Endometrial microvascular endothelial cells (primary cell): Measurements from ENCODE around the gene PSMD7. TPM values are rescaled to one million over a fixed set of nuclear protein-coding genes. Genes with fewer than 3 reads are reported as not detected.
"Not testable (repeated sequence)": the region's sequence is repeated elsewhere in the genome, so short reads cannot be mapped to it uniquely, and the experiment has no call there.

ENCODE experiments used
- in situ Hi-C: cut with HindIII; loops from 2 replicates; pipeline ENCODE4 v1.10.0; 2017; ENCODE audit warnings: low sequenced_read_pairs, low pct_unique_long_range_greater_than_20kb; ENCODE audit errors: inconsistent ontology term
- total RNA-seq: library from RNA; depleted of rRNA; stranded (reverse); fragments of >200 nt; gene quantifications from one replicate; pipeline ENCODE4 v1.2.3, GENCODE V29; 2015; ENCODE audit errors: inconsistent ontology term

The PSMD7 gene
- total RNA-seq, 1 donor from 2014 or later, result 90.0 TPM

DNA sequence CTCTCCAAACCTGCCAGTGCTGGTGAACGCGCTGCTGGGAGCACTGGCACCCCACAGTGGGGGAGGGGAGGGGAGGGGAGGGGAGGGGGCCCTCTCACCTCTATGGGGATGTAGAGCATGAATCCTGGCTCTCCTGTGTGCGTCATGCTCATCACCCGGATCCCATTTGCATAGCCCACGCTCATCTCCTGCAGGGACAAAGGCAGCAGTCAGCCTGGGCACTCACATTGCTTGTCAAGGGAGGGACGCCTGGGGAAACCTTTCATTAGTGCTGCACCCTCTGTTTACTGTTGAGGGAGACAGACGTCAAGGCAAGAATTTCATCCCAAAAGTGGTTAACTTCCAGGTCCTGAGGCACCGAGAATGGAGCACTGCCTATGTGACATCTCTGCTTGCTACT lies 35.9 kb downstream of the PSMD7 start:
- in situ Hi-C loops, result not testable (repeated sequence)

DNA sequence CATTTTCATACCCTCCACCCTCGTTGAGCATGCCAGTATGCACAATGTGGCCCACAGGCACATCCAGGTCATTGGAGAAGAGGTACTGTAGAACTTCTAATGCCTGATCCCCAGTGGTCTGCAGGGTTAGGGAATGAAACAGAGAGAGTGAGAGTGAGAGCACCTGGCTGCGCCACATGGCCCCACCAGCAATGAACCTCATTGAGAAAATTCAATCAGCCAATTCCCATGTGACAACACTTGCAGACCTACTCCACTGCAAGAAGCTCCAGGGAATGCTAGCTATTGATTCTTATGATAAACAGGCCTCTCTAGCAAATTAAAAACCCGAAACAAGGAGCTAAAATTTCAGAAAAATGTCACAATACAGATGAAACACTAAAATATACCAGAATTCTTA lies 40.9 kb downstream of the PSMD7 start:
- in situ Hi-C loops, result not testable (repeated sequence)

DNA sequence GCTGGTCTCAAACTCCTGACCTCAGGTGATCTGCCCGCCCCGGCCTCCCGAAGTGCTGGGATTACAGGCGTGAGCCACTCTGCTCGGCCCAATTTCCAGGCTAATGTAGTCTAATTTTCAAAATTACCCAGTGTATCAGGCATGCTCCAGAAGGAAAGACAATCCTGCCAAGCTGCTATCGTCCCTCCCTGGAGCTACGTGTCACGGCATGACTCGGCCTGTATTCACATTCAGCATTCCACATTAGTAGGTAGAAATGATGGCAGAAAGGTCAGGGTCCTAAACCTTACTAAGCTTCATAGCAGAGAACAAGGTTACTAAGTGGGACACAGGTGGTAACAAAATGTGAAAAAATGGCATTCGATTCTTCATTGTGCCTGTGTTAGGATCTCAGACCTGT lies 42.6 kb downstream of the PSMD7 start:
- in situ Hi-C loops, result not testable (repeated sequence)

DNA sequence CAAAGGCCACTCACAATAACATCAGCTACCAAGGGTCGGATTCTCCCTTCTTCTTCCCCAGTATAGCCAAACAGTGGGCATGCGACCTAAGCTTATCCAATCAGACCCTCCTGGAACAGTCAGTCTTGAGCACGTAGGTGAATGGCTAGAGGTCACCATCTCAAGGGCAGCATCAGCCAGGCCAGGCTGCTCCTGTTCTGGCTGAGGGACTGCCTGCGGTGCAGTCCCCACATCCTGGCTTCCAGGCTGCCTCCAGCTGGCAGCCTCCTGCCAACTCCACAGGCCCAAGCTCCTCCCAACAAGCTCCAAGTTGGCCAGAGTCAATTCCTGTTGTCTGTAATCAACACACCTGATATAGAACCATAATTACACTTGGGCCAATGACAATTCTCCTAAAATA lies 56.4 kb downstream of the PSMD7 start:
- in situ Hi-C loops, result not testable (repeated sequence)

Other genes starting within 250 kb of the PSMD7 start
- not detected for gene NPIPB15, start 79.5 kb downstream of the PSMD7 start, total RNA-seq
- gene CLEC18B, start 124.7 kb downstream of the PSMD7 start, total RNA-seq, result not detected